A549 (cell line): ENCODE measurements around the gene CHRNB2.

ENCODE experiments used
- JUNB ChIP-seq: fragments of >200 bp; sonication (Bioruptor Twin); formaldehyde crosslinking; IDR thresholded peaks from 2 replicates; pipeline ENCODE4 v1.6.1; 2016
- MAFK ChIP-seq: fragments of 450-650 bp; IDR thresholded peaks from 2 replicates; pipeline ENCODE4 v1.6.1; 2014; ENCODE audit not compliant: partially characterized antibody
- POLR2A ChIP-seq: IDR thresholded peaks from 2 replicates; pipeline ENCODE4 v1.6.1; 2012; ENCODE audit warnings: mild to moderate bottlenecking, low read length
- ZNF302 ChIP-seq: fragments of 250-450 bp; sonication (Bioruptor Pico); IDR thresholded peaks from 2 replicates; pipeline ENCODE4 v1.9.0; 2021; ENCODE audit warnings: inconsistent platforms, mild to moderate bottlenecking, moderate library complexity
- TF ChIP-seq, protein P1 (sequence below): fragments of >200 bp; sonication (Bioruptor Twin); formaldehyde crosslinking; IDR thresholded peaks from 3 replicates; pipeline ENCODE4 v1.5.1; 2016

DNA sequence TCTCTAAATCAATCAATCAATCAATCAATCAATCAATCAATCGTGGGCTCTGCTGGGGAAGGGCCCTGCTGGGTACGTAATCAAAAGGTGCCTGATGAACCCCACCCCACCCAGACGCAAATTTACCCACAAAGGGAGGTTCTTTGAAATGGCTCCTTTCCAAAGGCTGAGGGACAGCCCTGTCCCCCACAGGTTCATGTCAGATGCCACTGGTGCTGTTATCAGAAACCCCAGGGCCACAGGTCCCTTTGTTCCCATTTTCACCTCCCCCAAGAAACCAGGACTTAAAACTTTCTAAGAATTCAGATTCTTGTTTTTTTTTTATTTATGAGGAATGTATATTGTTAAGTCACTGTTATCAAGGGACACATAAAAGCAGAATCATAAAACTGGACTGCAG, 14.2 kb downstream of the CHRNB2 start:
- TF ChIP-seq, protein P1, sequence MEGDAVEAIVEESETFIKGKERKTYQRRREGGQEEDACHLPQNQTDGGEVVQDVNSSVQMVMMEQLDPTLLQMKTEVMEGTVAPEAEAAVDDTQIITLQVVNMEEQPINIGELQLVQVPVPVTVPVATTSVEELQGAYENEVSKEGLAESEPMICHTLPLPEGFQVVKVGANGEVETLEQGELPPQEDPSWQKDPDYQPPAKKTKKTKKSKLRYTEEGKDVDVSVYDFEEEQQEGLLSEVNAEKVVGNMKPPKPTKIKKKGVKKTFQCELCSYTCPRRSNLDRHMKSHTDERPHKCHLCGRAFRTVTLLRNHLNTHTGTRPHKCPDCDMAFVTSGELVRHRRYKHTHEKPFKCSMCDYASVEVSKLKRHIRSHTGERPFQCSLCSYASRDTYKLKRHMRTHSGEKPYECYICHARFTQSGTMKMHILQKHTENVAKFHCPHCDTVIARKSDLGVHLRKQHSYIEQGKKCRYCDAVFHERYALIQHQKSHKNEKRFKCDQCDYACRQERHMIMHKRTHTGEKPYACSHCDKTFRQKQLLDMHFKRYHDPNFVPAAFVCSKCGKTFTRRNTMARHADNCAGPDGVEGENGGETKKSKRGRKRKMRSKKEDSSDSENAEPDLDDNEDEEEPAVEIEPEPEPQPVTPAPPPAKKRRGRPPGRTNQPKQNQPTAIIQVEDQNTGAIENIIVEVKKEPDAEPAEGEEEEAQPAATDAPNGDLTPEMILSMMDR, result no peak
- TF ChIP-seq JUNB, result no peak
- no peak for TF ChIP-seq MAFK
- no peak for TF ChIP-seq ZNF302 (CRISPR knock-in tag)
- TF ChIP-seq POLR2A, result no peak
